Cerebellar nuclear complex (tissue), 1 donor: Measurements from ENCODE around the gene RNF180.

ENCODE experiments used
- DNase-seq, 2 experiments: peaks; one replicate each; lab custom pipeline; 2025; lab: John Stamatoyannopoulos, UW

RNF180 gene, protein sequence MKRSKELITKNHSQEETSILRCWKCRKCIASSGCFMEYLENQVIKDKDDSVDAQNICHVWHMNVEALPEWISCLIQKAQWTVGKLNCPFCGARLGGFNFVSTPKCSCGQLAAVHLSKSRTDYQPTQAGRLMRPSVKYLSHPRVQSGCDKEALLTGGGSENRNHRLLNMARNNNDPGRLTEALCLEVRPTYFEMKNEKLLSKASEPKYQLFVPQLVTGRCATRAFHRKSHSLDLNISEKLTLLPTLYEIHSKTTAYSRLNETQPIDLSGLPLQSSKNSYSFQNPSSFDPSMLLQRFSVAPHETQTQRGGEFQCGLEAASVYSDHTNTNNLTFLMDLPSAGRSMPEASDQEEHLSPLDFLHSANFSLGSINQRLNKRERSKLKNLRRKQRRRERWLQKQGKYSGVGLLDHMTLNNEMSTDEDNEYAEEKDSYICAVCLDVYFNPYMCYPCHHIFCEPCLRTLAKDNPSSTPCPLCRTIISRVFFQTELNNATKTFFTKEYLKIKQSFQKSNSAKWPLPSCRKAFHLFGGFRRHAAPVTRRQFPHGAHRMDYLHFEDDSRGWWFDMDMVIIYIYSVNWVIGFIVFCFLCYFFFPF

DNA sequence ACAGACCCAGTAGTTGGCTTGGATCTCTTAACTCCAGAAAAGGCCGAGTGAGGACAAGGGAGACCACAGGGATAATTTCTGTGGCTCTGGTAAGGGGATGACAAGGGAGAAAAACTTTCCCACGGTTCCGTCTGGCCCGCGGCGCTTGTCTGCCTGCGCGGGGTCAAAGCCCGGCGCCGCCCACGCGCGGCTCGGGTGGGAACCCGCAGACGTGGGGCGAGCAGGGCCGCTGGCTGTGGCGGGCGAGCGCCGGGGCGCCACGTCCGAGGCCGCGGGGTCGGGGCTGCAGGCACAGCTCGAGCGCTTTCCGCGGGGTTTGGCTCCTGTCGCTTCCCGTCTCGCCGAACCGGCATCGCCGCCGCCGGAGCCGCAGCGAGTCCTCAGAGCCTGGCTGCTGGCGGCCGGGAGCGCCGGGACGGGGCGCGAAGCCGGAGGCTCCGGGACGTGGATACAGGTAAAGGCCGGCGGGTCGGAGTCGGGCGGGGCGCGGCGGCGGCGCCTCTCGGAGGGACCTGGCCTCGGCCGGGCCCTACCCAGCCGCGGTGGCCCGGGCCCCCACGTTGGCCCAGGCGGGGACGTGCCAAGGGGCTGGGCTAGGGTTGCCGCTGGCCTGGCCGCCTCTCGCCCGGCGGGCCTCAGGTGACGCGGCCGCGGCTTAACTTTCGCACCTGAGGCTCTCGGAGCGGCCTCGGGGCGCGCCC lies at the start of gene RNF180:
RNF180 (plus strand) TSS at position 344 of the 701 bp plus-strand sequence. CDS start 34,965 bp downstream, outside the sequence.
- DNase-seq: no peak

GRCh38 chr5:64125521-64125920 lies 40.1 kb upstream of the RNF180 start:
- DNase-seq: no peak

- no peak for DNase-seq
These were observed 39.4 kb upstream of the RNF180 start for GRCh38 chr5:64126202-64126741.

GRCh38 chr5:64140018-64140417 lies 25.6 kb upstream of the RNF180 start:
- no peak for DNase-seq

GRCh38 chr5:64144425-64145215 lies 21.0 kb upstream of the RNF180 start:
- no peak for DNase-seq

GRCh38 chr5:64145216-64145895 lies 20.3 kb upstream of the RNF180 start:
- no peak for DNase-seq

DNA sequence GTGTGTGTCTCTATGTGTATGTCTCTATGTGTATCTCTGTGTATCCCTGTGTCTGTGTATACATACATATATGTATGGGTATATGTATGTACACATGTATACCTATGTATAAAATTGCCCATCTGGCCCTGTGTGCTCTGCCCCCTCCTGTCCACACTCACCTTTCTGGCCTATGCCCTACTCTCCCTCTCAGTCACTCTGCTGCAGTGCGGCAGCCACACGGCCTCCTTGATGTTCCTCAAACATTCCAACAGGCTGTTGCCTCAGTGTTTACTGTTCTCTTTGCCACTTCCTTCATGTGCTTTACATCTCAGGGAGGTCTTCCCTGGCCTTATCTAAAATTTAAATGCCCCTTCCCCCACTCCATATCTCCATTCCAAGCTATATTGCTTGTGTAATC lies 18.3 kb upstream of the RNF180 start:
- no peak for DNase-seq

- DNase-seq: peak in 1 of 2 experiments; percentile 20
These were observed 17.7 kb upstream of the RNF180 start for GRCh38 chr5:64147849-64148441.

DNA sequence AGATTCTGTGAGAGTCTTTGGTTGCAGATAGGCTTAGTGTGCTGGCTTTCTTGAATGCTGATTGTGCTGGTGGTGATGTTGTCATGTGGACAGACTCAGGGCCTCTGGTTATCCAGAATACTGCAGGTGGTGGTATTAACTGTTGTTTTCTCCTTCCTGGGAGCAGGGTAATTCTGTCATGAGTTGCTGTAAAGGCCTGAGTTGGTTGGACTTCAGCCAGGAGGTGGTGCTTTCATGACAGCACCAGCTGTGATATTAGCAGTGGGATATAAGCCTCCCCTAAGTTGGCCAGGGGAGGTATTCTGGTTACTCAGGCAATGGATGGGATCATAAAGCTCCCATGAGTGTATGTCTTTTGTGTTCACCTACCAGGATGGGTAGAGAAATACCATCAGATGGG lies 16.4 kb upstream of the RNF180 start:
- DNase-seq: no peak

- no peak for DNase-seq
These were observed 15.7 kb upstream of the RNF180 start for GRCh38 chr5:64149857-64150521.

- DNase-seq: no peak
These were observed 9.4 kb upstream of the RNF180 start for GRCh38 chr5:64156261-64156660.

GRCh38 chr5:64158827-64159226 lies 6.8 kb upstream of the RNF180 start:
- no peak for DNase-seq

DNA sequence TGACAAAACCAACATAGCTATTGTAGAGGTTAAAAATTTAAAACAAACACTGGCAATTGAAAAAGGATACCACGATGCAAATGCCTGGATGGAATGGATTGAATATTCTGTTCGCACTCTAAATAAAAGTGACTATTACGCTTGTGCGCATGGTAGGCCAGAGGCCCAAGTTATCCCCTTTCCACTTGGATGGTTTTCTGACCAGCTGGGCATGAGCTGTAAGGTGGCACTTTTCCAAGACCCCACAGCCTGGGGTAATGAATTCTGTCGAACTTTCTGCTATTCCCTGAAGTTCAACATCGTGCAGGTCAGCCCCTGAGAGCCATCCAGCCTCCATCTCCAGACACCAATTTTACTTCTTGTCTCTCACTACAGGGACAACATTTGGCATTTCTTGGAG lies 5.4 kb upstream of the RNF180 start:
- DNase-seq: no peak

DNA sequence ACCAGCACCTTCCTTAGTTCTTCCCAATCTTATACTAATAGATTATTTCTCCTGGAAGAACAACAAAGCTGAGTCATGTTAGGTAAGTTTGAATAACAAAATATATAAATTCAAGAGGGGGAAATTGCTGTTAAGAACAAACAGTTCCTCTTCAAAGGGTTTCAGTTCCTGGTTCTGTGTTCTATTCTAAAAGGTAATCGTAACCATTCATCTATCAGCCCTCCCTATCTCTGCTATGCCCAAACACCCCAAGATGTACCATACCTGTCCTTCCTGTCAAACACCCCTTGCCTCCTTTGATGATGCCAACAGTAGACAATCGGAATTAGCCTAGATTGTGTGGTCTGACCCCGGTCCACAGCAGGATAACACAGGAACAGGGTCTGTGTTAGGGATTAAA lies 4.2 kb upstream of the RNF180 start:
- DNase-seq: no peak

GRCh38 chr5:64163135-64163534 lies 2.5 kb upstream of the RNF180 start:
- DNase-seq: no peak

DNA sequence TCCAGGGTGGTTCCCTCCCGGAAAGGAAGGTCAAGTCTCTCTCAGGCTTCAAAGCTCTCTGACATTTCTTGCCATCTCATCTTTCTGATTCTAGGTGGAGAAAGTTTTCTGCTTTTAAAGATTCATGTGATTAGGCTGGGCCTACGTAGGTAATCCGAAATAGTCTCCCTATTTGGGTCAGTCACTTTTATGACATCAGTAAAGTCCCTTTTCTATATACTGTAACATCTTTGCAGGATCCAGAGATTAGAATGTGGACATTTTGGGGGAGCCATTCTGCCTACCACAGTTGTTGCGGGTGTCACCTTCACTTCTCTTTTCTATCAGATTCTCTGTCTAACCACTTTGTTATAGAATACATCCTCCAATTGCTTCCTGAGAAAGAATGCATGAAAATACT lies 1.9 kb upstream of the RNF180 start:
- DNase-seq: no peak

DNA sequence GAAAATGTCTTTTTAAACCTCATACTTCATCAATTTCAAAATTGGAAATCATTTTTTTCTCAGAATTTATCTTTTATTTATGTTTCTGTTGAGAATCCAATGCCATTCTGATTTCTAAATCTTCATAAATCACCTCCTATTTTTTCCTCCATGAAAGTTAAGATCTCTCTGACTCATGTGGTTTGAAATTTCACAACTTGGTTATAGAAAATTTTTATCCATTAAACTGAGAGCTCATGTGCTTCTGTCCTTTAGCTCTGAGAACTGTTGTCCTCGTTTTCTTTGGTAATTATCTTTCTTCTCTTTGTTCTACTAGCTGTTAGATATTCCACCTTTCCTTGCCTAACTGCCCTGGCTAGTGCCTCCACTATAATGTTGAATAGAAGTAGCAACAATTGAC lies 1.5 kb upstream of the RNF180 start:
- DNase-seq: no peak

- no peak for DNase-seq
These were observed 513 bp upstream of the RNF180 start for GRCh38 chr5:64165160-64165499.

- DNase-seq: no peak
These were observed 737 bp downstream of the RNF180 start for GRCh38 chr5:64166201-64166959.

DNA sequence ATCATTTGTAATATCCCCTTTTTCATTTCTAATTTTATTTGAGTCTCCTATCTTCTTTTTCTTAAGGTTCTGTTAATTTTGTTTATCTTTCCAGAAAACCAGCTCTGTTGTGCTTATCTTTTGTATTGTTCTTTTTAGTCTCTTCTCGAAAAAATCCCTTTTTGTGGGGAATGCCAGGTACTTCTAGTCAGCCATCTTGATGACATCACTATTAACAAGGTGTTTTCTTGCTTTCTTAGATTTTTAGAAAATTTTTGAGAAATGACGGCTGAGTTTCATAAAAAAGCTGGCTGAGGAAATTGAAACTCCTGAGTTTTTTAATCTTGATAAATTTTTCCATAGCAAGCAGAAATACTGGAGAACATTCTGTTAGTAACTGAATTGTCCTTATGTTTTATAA lies 10.7 kb downstream of the RNF180 start:
- DNase-seq: no peak
